ENCODE measurements around the gene DNAH2.

DNA sequence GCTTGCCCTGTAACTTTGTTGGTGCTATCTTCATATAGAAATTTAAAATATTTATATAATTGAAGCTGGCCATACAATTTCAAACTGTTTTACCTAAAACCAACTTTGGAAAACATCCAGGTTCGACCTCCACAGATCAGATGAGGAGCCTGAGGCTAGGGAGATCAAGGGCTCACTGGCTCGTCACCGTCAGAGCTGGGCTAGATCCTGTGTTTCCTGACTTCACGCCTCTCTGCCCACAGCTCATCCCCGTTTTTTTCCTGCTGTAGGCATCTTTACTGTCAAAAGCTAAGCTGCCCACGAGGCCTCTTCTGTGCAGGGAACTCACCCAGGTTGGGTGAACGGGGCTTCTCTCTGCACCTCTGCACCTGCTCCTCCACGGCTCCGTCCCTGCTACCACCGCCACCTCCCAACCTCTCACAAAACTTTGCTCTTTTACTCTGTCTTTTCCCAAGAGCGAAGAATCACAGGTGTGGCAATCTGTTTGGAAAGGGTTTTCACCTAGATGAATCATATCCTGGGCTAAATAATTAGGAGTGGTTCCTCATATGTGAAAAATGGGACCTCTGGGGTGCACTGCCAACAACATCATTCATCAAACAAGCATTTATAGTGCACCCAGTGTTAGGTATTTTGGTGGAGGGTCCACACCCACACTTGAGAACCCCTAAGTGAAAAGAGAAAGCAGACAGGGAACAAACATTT is 91.7 kb downstream of the DNAH2 start:
- TF ChIP-seq EP300 (IDR thresholded peaks at IDR 0.05) = no peak
- TF ChIP-seq, protein P1, sequence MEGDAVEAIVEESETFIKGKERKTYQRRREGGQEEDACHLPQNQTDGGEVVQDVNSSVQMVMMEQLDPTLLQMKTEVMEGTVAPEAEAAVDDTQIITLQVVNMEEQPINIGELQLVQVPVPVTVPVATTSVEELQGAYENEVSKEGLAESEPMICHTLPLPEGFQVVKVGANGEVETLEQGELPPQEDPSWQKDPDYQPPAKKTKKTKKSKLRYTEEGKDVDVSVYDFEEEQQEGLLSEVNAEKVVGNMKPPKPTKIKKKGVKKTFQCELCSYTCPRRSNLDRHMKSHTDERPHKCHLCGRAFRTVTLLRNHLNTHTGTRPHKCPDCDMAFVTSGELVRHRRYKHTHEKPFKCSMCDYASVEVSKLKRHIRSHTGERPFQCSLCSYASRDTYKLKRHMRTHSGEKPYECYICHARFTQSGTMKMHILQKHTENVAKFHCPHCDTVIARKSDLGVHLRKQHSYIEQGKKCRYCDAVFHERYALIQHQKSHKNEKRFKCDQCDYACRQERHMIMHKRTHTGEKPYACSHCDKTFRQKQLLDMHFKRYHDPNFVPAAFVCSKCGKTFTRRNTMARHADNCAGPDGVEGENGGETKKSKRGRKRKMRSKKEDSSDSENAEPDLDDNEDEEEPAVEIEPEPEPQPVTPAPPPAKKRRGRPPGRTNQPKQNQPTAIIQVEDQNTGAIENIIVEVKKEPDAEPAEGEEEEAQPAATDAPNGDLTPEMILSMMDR (IDR thresholded peaks at IDR 0.05) = no peak
- TF ChIP-seq POLR2AphosphoS5 (IDR thresholded peaks at IDR 0.05) = no peak
